ENCODE measurements around the gene MSANTD2.
"Not testable (repeated sequence)": the region's sequence is repeated elsewhere in the genome, so short reads cannot be mapped to it uniquely, and the experiment has no call there.

Gene MSANTD2

GRCh38 chr11:124776865-124777645 is 23.2 kb downstream of the MSANTD2 start:
- no peak for DNase-seq (ENCODE audit: low read depth in 2 of 2)

GRCh38 chr11:124770959-124771358 is 29.2 kb downstream of the MSANTD2 start:
- not testable (repeated sequence) for DNase-seq (ENCODE audit: low read depth in 2 of 2)

- DNase-seq (ENCODE audit: low read depth in 2 of 2), result no peak
Measured at GRCh38 chr11:124769806-124770774, 30.1 kb downstream of the MSANTD2 start.

GRCh38 chr11:124768914-124769313 is 31.3 kb downstream of the MSANTD2 start:
- DNase-seq (ENCODE audit: low read depth in 2 of 2), result no peak

- DNase-seq (ENCODE audit: low read depth in 2 of 2), result no peak
Measured at GRCh38 chr11:124766156-124766555, 34.0 kb downstream of the MSANTD2 start.

GRCh38 chr11:124763156-124763947 is 36.9 kb downstream of the MSANTD2 start:
- peak; percentile 79 to 84 for DNase-seq (ENCODE audit: low read depth in 2 of 2)

GRCh38 chr11:124762624-124763155 is 37.5 kb downstream of the MSANTD2 start:
- DNase-seq (ENCODE audit: low read depth in 2 of 2), result peak in 1 of 2 donors; percentile 17

- DNase-seq (ENCODE audit: low read depth in 2 of 2), result peak; percentile 60 to 64
Measured at GRCh38 chr11:124762105-124762623, 38.0 kb downstream of the MSANTD2 start, which contains the start of gene ESAM. ESAM (minus strand) TSS chr11:124762290; CDS start chr11:124762154, 136 bp downstream.

GRCh38 chr11:124761301-124762104 is 38.7 kb downstream of the MSANTD2 start:
- DNase-seq (ENCODE audit: low read depth in 2 of 2), result no peak

- DNase-seq (ENCODE audit: low read depth in 2 of 2), result no peak
Measured at GRCh38 chr11:124760806-124761205, 39.4 kb downstream of the MSANTD2 start.

- DNase-seq (ENCODE audit: low read depth in 2 of 2), result no peak
Measured at GRCh38 chr11:124760205-124760652, 40.0 kb downstream of the MSANTD2 start.

GRCh38 chr11:124759266-124760204 is 40.7 kb downstream of the MSANTD2 start:
- no peak for DNase-seq (ENCODE audit: low read depth in 2 of 2)

GRCh38 chr11:124758355-124759265 is 41.6 kb downstream of the MSANTD2 start:
- peak; percentile 64 to 65 for DNase-seq (ENCODE audit: low read depth in 2 of 2)

- no peak for DNase-seq (ENCODE audit: low read depth in 2 of 2)
Measured at GRCh38 chr11:124757320-124757719, 42.9 kb downstream of the MSANTD2 start.

GRCh38 chr11:124756753-124757227 is 43.4 kb downstream of the MSANTD2 start:
- no peak for DNase-seq (ENCODE audit: low read depth in 2 of 2)

- DNase-seq (ENCODE audit: low read depth in 2 of 2), result no peak
Measured at GRCh38 chr11:124756033-124756752, 44.0 kb downstream of the MSANTD2 start.

- DNase-seq (ENCODE audit: low read depth in 2 of 2), result no peak
Measured at GRCh38 chr11:124754710-124755109, 45.5 kb downstream of the MSANTD2 start.

All from stimulated activated CD4-positive, alpha-beta T cell treated with anti-CD3 and anti-CD28 coated beads, Interleukin-4, amount 100 ng/mL, for 48 hours (primary cell).